ENCODE measurements around the gene APBB2.

GRCh38 chr4:40918330-40918729 lies 296.0 kb downstream of the APBB2 start:
- TF ChIP-seq EZH2 (IDR thresholded peaks at IDR 0.05; ENCODE audit: borderline replicate concordance, low read length), result no peak
- TF ChIP-seq, protein P1, sequence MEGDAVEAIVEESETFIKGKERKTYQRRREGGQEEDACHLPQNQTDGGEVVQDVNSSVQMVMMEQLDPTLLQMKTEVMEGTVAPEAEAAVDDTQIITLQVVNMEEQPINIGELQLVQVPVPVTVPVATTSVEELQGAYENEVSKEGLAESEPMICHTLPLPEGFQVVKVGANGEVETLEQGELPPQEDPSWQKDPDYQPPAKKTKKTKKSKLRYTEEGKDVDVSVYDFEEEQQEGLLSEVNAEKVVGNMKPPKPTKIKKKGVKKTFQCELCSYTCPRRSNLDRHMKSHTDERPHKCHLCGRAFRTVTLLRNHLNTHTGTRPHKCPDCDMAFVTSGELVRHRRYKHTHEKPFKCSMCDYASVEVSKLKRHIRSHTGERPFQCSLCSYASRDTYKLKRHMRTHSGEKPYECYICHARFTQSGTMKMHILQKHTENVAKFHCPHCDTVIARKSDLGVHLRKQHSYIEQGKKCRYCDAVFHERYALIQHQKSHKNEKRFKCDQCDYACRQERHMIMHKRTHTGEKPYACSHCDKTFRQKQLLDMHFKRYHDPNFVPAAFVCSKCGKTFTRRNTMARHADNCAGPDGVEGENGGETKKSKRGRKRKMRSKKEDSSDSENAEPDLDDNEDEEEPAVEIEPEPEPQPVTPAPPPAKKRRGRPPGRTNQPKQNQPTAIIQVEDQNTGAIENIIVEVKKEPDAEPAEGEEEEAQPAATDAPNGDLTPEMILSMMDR (IDR thresholded peaks at IDR 0.05; ENCODE audit: low read length), result no peak

Data from OCI-LY1 (cell line).